ENCODE results near the gene TBC1D5.

- TF ChIP-seq, protein P1, sequence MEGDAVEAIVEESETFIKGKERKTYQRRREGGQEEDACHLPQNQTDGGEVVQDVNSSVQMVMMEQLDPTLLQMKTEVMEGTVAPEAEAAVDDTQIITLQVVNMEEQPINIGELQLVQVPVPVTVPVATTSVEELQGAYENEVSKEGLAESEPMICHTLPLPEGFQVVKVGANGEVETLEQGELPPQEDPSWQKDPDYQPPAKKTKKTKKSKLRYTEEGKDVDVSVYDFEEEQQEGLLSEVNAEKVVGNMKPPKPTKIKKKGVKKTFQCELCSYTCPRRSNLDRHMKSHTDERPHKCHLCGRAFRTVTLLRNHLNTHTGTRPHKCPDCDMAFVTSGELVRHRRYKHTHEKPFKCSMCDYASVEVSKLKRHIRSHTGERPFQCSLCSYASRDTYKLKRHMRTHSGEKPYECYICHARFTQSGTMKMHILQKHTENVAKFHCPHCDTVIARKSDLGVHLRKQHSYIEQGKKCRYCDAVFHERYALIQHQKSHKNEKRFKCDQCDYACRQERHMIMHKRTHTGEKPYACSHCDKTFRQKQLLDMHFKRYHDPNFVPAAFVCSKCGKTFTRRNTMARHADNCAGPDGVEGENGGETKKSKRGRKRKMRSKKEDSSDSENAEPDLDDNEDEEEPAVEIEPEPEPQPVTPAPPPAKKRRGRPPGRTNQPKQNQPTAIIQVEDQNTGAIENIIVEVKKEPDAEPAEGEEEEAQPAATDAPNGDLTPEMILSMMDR (IDR thresholded peaks at IDR 0.05 in 2 of 3, conservative IDR thresholded peaks at IDR 0.05 in 1 of 3; ENCODE audit: borderline replicate concordance in 1 of 3, insufficient read depth in 1 of 3, low read depth in 2 of 3, low read length in 2 of 3) = peak; percentile 33 to 52 (median 44); a peak in 3 of 6 replicates
- TF ChIP-seq POLR2A (IDR thresholded peaks at IDR 0.05; ENCODE audit: borderline replicate concordance, extremely low read depth, insufficient read depth, insufficient read length) (no peak), FOSL1 (IDR thresholded peaks at IDR 0.05; ENCODE audit: low read depth) (no peak), TCF7L2 (IDR thresholded peaks at IDR 0.05; ENCODE audit: borderline replicate concordance, extremely low read depth, insufficient read depth, insufficient read length) (no peak), EZH2 (IDR thresholded peaks at IDR 0.05) (no peak), YY1 (IDR thresholded peaks at IDR 0.05; ENCODE audit: extremely low read depth, insufficient replicate concordance, low read depth, low read length) (no peak), SP1 (IDR thresholded peaks at IDR 0.05; ENCODE audit: low read depth) (no peak), POLR2AphosphoS5 (IDR thresholded peaks at IDR 0.05; ENCODE audit: low read depth, low read length) (no peak), SIN3A (IDR thresholded peaks at IDR 0.05; ENCODE audit: low read depth) (no peak), RAD21 (IDR thresholded peaks at IDR 0.05; ENCODE audit: low read depth) (peak; percentile 72), CEBPB (IDR thresholded peaks at IDR 0.05; ENCODE audit: low read depth) (no peak), MAX (IDR thresholded peaks at IDR 0.05) (no peak), ATF3 (IDR thresholded peaks at IDR 0.05) (no peak)
- TF ChIP-seq, protein P2, sequence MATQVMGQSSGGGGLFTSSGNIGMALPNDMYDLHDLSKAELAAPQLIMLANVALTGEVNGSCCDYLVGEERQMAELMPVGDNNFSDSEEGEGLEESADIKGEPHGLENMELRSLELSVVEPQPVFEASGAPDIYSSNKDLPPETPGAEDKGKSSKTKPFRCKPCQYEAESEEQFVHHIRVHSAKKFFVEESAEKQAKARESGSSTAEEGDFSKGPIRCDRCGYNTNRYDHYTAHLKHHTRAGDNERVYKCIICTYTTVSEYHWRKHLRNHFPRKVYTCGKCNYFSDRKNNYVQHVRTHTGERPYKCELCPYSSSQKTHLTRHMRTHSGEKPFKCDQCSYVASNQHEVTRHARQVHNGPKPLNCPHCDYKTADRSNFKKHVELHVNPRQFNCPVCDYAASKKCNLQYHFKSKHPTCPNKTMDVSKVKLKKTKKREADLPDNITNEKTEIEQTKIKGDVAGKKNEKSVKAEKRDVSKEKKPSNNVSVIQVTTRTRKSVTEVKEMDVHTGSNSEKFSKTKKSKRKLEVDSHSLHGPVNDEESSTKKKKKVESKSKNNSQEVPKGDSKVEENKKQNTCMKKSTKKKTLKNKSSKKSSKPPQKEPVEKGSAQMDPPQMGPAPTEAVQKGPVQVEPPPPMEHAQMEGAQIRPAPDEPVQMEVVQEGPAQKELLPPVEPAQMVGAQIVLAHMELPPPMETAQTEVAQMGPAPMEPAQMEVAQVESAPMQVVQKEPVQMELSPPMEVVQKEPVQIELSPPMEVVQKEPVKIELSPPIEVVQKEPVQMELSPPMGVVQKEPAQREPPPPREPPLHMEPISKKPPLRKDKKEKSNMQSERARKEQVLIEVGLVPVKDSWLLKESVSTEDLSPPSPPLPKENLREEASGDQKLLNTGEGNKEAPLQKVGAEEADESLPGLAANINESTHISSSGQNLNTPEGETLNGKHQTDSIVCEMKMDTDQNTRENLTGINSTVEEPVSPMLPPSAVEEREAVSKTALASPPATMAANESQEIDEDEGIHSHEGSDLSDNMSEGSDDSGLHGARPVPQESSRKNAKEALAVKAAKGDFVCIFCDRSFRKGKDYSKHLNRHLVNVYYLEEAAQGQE (IDR thresholded peaks at IDR 0.05; ENCODE audit: low read depth) = no peak
These were observed 311.4 kb downstream of the TBC1D5 start for GRCh38 chr3:17431004-17431403.

All from HCT116 (cell line).